GM12865 (cell line): ENCODE data around the gene CDK1.

ENCODE experiments used
- DNase-seq: peaks from one replicate; pipeline ENCODE4 v3.0.0; 2010; ENCODE audit warnings: low read depth
- H3K4me3 ChIP-seq: 2 replicates; pipeline ENCODE4 v1.5.1; 2011; ENCODE audit warnings: mild to moderate bottlenecking, low read depth, low read length, control low read depth
- CTCF ChIP-seq: IDR thresholded peaks from 2 replicates; pipeline ENCODE4 v1.5.1; 2011; ENCODE audit warnings: low read length, control low read depth, low read depth, inconsistent platforms; ENCODE audit not compliant: insufficient read depth; ENCODE audit errors: missing control alignments

Gene CDK1

GRCh38 chr10:60733826-60734225, 44.5 kb upstream of the CDK1 start:
- no peak for DNase-seq
- TF ChIP-seq CTCF: no peak
- no peak overlapping the region for H3K4me3 ChIP-seq

GRCh38 chr10:60734226-60734625, 44.1 kb upstream of the CDK1 start:
- no peak for DNase-seq
- no peak for TF ChIP-seq CTCF
- no peak overlapping the region for H3K4me3 ChIP-seq

- no peak for TF ChIP-seq CTCF
- no peak overlapping the region for H3K4me3 ChIP-seq
- no peak for DNase-seq
Measured at GRCh38 chr10:60735244-60735643, 43.0 kb upstream of the CDK1 start.

- no peak for DNase-seq
- TF ChIP-seq CTCF: no peak
- no peak overlapping the region for H3K4me3 ChIP-seq
Measured at GRCh38 chr10:60737242-60737641, 41.0 kb upstream of the CDK1 start.

GRCh38 chr10:60739558-60739957, 38.7 kb upstream of the CDK1 start:
- DNase-seq: no peak
- TF ChIP-seq CTCF: no peak
- H3K4me3 ChIP-seq: no peak overlapping the region

- H3K4me3 ChIP-seq: no peak overlapping the region
- TF ChIP-seq CTCF: no peak
- DNase-seq: no peak
Measured at GRCh38 chr10:60742512-60742911, 35.8 kb upstream of the CDK1 start.

- H3K4me3 ChIP-seq: no peak overlapping the region
- no peak for TF ChIP-seq CTCF
- no peak for DNase-seq
Measured at GRCh38 chr10:60747817-60748469, 30.3 kb upstream of the CDK1 start.
